ENCODE measurements around the gene FAM53B.

FAM53B gene

GRCh38 chr10:124713679-124714255, 30.4 kb downstream of the FAM53B start:
- no peak for DNase-seq (ENCODE audit: low read depth in 2 of 2)
- H3K4me3 ChIP-seq (replicated peaks in 1 of 2; ENCODE audit: low read depth in 2 of 2, low read length in 2 of 2): no peak overlapping the region
- no peak for TF ChIP-seq CTCF (IDR thresholded peaks at IDR 0.05; ENCODE audit: low read depth, low read length)

- DNase-seq (ENCODE audit: low read depth in 2 of 2): no peak
- no peak for TF ChIP-seq CTCF (IDR thresholded peaks at IDR 0.05; ENCODE audit: low read depth, low read length)
Measured at GRCh38 chr10:124712704-124713407, 31.3 kb downstream of the FAM53B start.

GRCh38 chr10:124711145-124711544, 33.0 kb downstream of the FAM53B start:
- no peak for TF ChIP-seq CTCF (IDR thresholded peaks at IDR 0.05; ENCODE audit: low read depth, low read length)

More at GRCh38 chr10:124712704-124713407, 31.3 kb downstream of the FAM53B start:
- H3K4me3 ChIP-seq (replicated peaks in 1 of 2; ENCODE audit: low read depth in 2 of 2, low read length in 2 of 2): no peak overlapping the region

GRCh38 chr10:124710266-124710881, 33.8 kb downstream of the FAM53B start:
- H3K4me3 ChIP-seq (replicated peaks in 1 of 2; ENCODE audit: low read depth in 2 of 2, low read length in 2 of 2): no peak overlapping the region
- no peak for DNase-seq (ENCODE audit: low read depth in 2 of 2)
- no peak for TF ChIP-seq CTCF (IDR thresholded peaks at IDR 0.05; ENCODE audit: low read depth, low read length)

More at GRCh38 chr10:124711145-124711544, 33.0 kb downstream of the FAM53B start:
- H3K4me3 ChIP-seq (replicated peaks in 1 of 2; ENCODE audit: low read depth in 2 of 2, low read length in 2 of 2): no peak overlapping the region
- DNase-seq (ENCODE audit: low read depth in 2 of 2): no peak

GRCh38 chr10:124709861-124710260, 34.3 kb downstream of the FAM53B start:
- H3K4me3 ChIP-seq (replicated peaks in 1 of 2; ENCODE audit: low read depth in 2 of 2, low read length in 2 of 2): no peak overlapping the region
- TF ChIP-seq CTCF (IDR thresholded peaks at IDR 0.05; ENCODE audit: low read depth, low read length): no peak
- no peak for DNase-seq (ENCODE audit: low read depth in 2 of 2)

GRCh38 chr10:124708922-124709520, 35.2 kb downstream of the FAM53B start:
- H3K4me3 ChIP-seq (replicated peaks in 1 of 2; ENCODE audit: low read depth in 2 of 2, low read length in 2 of 2): no peak overlapping the region
- DNase-seq (ENCODE audit: low read depth in 2 of 2): no peak
- no peak for TF ChIP-seq CTCF (IDR thresholded peaks at IDR 0.05; ENCODE audit: low read depth, low read length)
